ENCODE data around the gene PRSS8.
A peak's percentile ranks its signal among the peaks of the same experiment; 100 is the strongest.
"Not testable (repeated sequence)": the region's sequence is repeated elsewhere in the genome, so short reads cannot be mapped to it uniquely, and the experiment has no call there.

The PRSS8 gene

GRCh38 chr16:31157136-31157535 lies 21.6 kb upstream of the PRSS8 start:
- TF ChIP-seq JUND (IDR thresholded peaks at IDR 0.05; ENCODE audit: low read depth): no peak
- in situ Hi-C loops (cut with HindIII; ENCODE audit: low pct_unique_long_range_greater_than_20kb, low sequenced_read_pairs): no loop called here
- DNase-seq (ENCODE audit: low read depth in 1 of 2, low spot score in 1 of 2): peak in 1 of 2 experiments; percentile 38

- DNase-seq (ENCODE audit: low read depth in 1 of 2, low spot score in 1 of 2); in situ Hi-C loops (cut with HindIII; ENCODE audit: low pct_unique_long_range_greater_than_20kb, low sequenced_read_pairs): not testable (repeated sequence)
Observed at GRCh38 chr16:31150976-31151375, 15.4 kb upstream of the PRSS8 start.

GRCh38 chr16:31149894-31150890 lies 14.7 kb upstream of the PRSS8 start, which contains the start of gene PRSS36:
PRSS36 (minus strand) TSS chr16:31150066; CDS start chr16:31150035, 31 bp downstream.
- in situ Hi-C loops (cut with HindIII; ENCODE audit: low pct_unique_long_range_greater_than_20kb, low sequenced_read_pairs): no loop called here
- no peak for DNase-seq (ENCODE audit: low read depth in 1 of 2, low spot score in 1 of 2)

GRCh38 chr16:31149332-31149731 lies 13.8 kb upstream of the PRSS8 start:
- in situ Hi-C loops (cut with HindIII; ENCODE audit: low pct_unique_long_range_greater_than_20kb, low sequenced_read_pairs): no loop called here
- DNase-seq (ENCODE audit: low read depth in 1 of 2, low spot score in 1 of 2): no peak
- TF ChIP-seq JUND (IDR thresholded peaks at IDR 0.05; ENCODE audit: low read depth): no peak

More at GRCh38 chr16:31149894-31150890, 14.7 kb upstream of the PRSS8 start, which contains the start of gene PRSS36:
- no peak for TF ChIP-seq JUND (IDR thresholded peaks at IDR 0.05; ENCODE audit: low read depth)

- DNase-seq (ENCODE audit: low read depth in 1 of 2, low spot score in 1 of 2): no peak
- no peak for TF ChIP-seq JUND (IDR thresholded peaks at IDR 0.05; ENCODE audit: low read depth)
- in situ Hi-C loops (cut with HindIII; ENCODE audit: low pct_unique_long_range_greater_than_20kb, low sequenced_read_pairs): no loop called here
Observed at GRCh38 chr16:31148896-31149295, 13.4 kb upstream of the PRSS8 start.

GRCh38 chr16:31148281-31148728 lies 12.8 kb upstream of the PRSS8 start:
- DNase-seq (ENCODE audit: low read depth in 1 of 2, low spot score in 1 of 2): peak; percentile 89 to 90
- in situ Hi-C loops (cut with HindIII; ENCODE audit: low pct_unique_long_range_greater_than_20kb, low sequenced_read_pairs): no loop called here

GRCh38 chr16:31147574-31147973 lies 12.0 kb upstream of the PRSS8 start:
- no peak for DNase-seq (ENCODE audit: low read depth in 1 of 2, low spot score in 1 of 2)
- no peak for TF ChIP-seq JUND (IDR thresholded peaks at IDR 0.05; ENCODE audit: low read depth)
- in situ Hi-C loops (cut with HindIII; ENCODE audit: low pct_unique_long_range_greater_than_20kb, low sequenced_read_pairs): no loop called here

More at GRCh38 chr16:31148281-31148728, 12.8 kb upstream of the PRSS8 start:
- TF ChIP-seq JUND (IDR thresholded peaks at IDR 0.05; ENCODE audit: low read depth): no peak

GRCh38 chr16:31145398-31145990 lies 10.0 kb upstream of the PRSS8 start:
- TF ChIP-seq JUND (IDR thresholded peaks at IDR 0.05; ENCODE audit: low read depth): no peak
- in situ Hi-C loops (cut with HindIII; ENCODE audit: low pct_unique_long_range_greater_than_20kb, low sequenced_read_pairs): no loop called here
- DNase-seq (ENCODE audit: low read depth in 1 of 2, low spot score in 1 of 2): no peak

- DNase-seq (ENCODE audit: low read depth in 1 of 2, low spot score in 1 of 2); in situ Hi-C loops (cut with HindIII; ENCODE audit: low pct_unique_long_range_greater_than_20kb, low sequenced_read_pairs): not testable (repeated sequence)
Observed at GRCh38 chr16:31144418-31144817, 8.9 kb upstream of the PRSS8 start.

GRCh38 chr16:31143694-31144148 lies 8.2 kb upstream of the PRSS8 start:
- TF ChIP-seq JUND (IDR thresholded peaks at IDR 0.05; ENCODE audit: low read depth): no peak
- no peak for DNase-seq (ENCODE audit: low read depth in 1 of 2, low spot score in 1 of 2)
- in situ Hi-C loops (cut with HindIII; ENCODE audit: low pct_unique_long_range_greater_than_20kb, low sequenced_read_pairs): no loop called here

- DNase-seq (ENCODE audit: low read depth in 1 of 2, low spot score in 1 of 2): no peak
- in situ Hi-C loops (cut with HindIII; ENCODE audit: low pct_unique_long_range_greater_than_20kb, low sequenced_read_pairs): no loop called here
- TF ChIP-seq JUND (IDR thresholded peaks at IDR 0.05; ENCODE audit: low read depth): no peak
Observed at GRCh38 chr16:31143011-31143693, 7.6 kb upstream of the PRSS8 start.

Data from T47D (cell line).